HEK293T (cell line): Measurements from ENCODE around the gene FAM20C.

ENCODE experiments used
- CTCF ChIA-PET: fragments of 350-600 bp; formaldehyde crosslinking; extraction: SDS; loops from one replicate; lab custom pipeline; 2021; ENCODE audit warnings: antibody characterized with exemption, inconsistent platforms; lab: Yijun Ruan, JAX
- POLR2A ChIA-PET: fragments of 350-600 bp; formaldehyde crosslinking; extraction: SDS; loops from one replicate; lab custom pipeline; 2020; ENCODE audit warnings: antibody characterized with exemption, inconsistent platforms; lab: Yijun Ruan, JAX
- DNase-seq: peaks from one replicate; pipeline ENCODE4 v3.0.0; 2012; ENCODE audit warnings: mixed read lengths; ENCODE audit errors: extremely low spot score
- ARNT ChIP-seq: fragments of 450-650 bp; IDR thresholded peaks from 2 replicates; pipeline ENCODE4 v1.6.1; 2017; ENCODE audit warnings: mild to moderate bottlenecking
- BHLHE40 ChIP-seq: fragments of 450-650 bp; IDR thresholded peaks from 2 replicates; pipeline ENCODE4 v1.6.1; 2016; ENCODE audit warnings: mild to moderate bottlenecking, moderate library complexity, borderline replicate concordance
- CTBP1 ChIP-seq: fragments of 450-650 bp; IDR thresholded peaks from 2 replicates; pipeline ENCODE4 v1.6.1; 2016; ENCODE audit warnings: borderline replicate concordance
- ELF4 ChIP-seq: fragments of 450-650 bp; IDR thresholded peaks from 2 replicates; pipeline ENCODE4 v1.6.1; 2017; ENCODE audit warnings: antibody characterized with exemption
- FOXA1 ChIP-seq: fragments of 450-650 bp; IDR thresholded peaks from 2 replicates; pipeline ENCODE4 v1.6.1; 2016; ENCODE audit warnings: mild to moderate bottlenecking
- FOXK2 ChIP-seq: fragments of 450-650 bp; IDR thresholded peaks from 2 replicates; pipeline ENCODE4 v1.6.1; 2016; ENCODE audit warnings: mild to moderate bottlenecking
- FOXM1 ChIP-seq: fragments of 450-650 bp; IDR thresholded peaks from 2 replicates; pipeline ENCODE4 v1.6.1; 2017; ENCODE audit warnings: mild to moderate bottlenecking, borderline replicate concordance
- HDGF ChIP-seq: fragments of 450-650 bp; IDR thresholded peaks from 2 replicates; pipeline ENCODE4 v1.6.1; 2017; ENCODE audit warnings: antibody characterized with exemption, borderline replicate concordance
- L3MBTL2 ChIP-seq: fragments of 450-650 bp; conservative IDR thresholded peaks from 2 replicates; pipeline ENCODE4 v1.6.1; 2016; ENCODE audit warnings: mild to moderate bottlenecking
- LEF1 ChIP-seq: fragments of 450-650 bp; IDR thresholded peaks from 2 replicates; pipeline ENCODE4 v1.6.1; 2017; ENCODE audit warnings: mild to moderate bottlenecking, borderline replicate concordance
- NFRKB ChIP-seq: fragments of 450-650 bp; IDR thresholded peaks from 2 replicates; pipeline ENCODE4 v1.6.1; 2016; ENCODE audit warnings: mild to moderate bottlenecking, moderate library complexity
- SP1 ChIP-seq: fragments of 450-650 bp; IDR thresholded peaks from 2 replicates; pipeline ENCODE4 v1.6.1; 2017
- SUZ12 ChIP-seq: fragments of 450-650 bp; IDR thresholded peaks from 2 replicates; pipeline ENCODE4 v1.6.1; 2016; ENCODE audit warnings: mild to moderate bottlenecking
- TARDBP ChIP-seq: fragments of 450-650 bp; IDR thresholded peaks from 2 replicates; pipeline ENCODE4 v1.6.1; 2016
- ZNF384 ChIP-seq: fragments of 450-650 bp; IDR thresholded peaks from 2 replicates; pipeline ENCODE4 v1.6.1; 2016
- TF ChIP-seq, protein P1 (sequence below): fragments of 450-650 bp; IDR thresholded peaks from 2 replicates; pipeline ENCODE4 v1.6.1; 2016

FAM20C gene

GRCh38 chr7:299628-300027 lies 107.3 kb downstream of the FAM20C start:
- no peak for DNase-seq
- POLR2A ChIA-PET, result no interaction called here
- TF ChIP-seq BHLHE40, result no peak
- no peak for TF ChIP-seq TARDBP
- TF ChIP-seq NFRKB, result no peak
- TF ChIP-seq FOXM1, result no peak
- no peak for TF ChIP-seq LEF1
- CTCF ChIA-PET, result no interaction called here

GRCh38 chr7:300048-300447 lies 107.7 kb downstream of the FAM20C start:
- DNase-seq, result no peak
- ChIA-PET CTCF (no interaction called here), POLR2A (no interaction called here)
- TF ChIP-seq ZNF384 (no peak), BHLHE40 (no peak), FOXK2 (no peak), HDGF (no peak), ARNT (no peak), SP1 (no peak), ELF4 (no peak), L3MBTL2 (no peak), FOXA1 (no peak), SUZ12 (no peak), NFRKB (no peak), FOXM1 (no peak), CTBP1 (no peak), TARDBP (no peak), LEF1 (no peak)
- TF ChIP-seq, protein P1, sequence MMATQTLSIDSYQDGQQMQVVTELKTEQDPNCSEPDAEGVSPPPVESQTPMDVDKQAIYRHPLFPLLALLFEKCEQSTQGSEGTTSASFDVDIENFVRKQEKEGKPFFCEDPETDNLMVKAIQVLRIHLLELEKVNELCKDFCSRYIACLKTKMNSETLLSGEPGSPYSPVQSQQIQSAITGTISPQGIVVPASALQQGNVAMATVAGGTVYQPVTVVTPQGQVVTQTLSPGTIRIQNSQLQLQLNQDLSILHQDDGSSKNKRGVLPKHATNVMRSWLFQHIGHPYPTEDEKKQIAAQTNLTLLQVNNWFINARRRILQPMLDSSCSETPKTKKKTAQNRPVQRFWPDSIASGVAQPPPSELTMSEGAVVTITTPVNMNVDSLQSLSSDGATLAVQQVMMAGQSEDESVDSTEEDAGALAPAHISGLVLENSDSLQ, result no peak

- ChIA-PET CTCF (no interaction called here), POLR2A (no interaction called here)
- DNase-seq, result no peak
- TF ChIP-seq CTBP1 (no peak), ZNF384 (no peak), FOXM1 (no peak), FOXA1 (no peak), HDGF (no peak), LEF1 (no peak), BHLHE40 (no peak), ARNT (no peak), L3MBTL2 (no peak), FOXK2 (no peak), SUZ12 (no peak)
- TF ChIP-seq, protein P1, result no peak
These were observed 108.3 kb downstream of the FAM20C start for GRCh38 chr7:300546-301290.

DNA sequence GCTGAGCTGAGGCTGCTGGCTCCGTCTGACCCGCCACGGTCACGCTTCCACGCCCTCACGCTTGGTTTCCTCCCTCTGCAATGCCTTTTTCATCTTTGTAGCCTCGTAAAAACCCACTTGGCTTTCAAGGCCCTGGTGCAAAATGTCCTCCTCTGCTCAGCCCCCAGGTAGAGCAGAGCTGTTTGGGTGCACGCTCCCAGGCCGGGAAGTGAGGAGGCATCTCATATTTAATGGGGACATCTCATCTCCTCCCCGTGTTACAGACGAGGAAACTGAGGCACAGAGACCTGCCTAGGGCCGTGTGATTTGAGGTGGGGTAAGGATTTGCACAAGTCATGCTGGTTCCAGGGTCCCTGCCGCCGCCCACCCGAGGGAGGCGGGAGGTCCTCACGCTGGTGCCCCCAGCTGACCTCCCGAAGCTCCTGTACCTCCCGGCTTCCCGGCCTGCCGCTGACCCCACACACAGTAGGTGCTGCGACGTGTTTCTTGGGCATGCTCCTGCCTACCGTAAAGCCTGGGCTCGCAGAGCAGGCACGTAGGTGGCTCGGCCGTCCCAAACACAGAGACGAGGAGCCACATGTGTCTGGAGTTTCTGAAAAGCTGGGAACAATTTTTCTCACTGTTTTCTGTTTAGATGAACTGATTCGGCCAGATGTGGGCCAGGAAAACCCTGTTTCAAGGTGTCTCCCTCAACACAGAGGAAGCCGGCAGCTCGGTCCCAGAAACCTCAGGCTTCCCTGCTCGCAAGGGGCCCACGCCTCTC lies 109.1 kb downstream of the FAM20C start:
- CTCF ChIA-PET, result no interaction called here

More for the DNA sequence above, 109.1 kb downstream of the FAM20C start:
- no peak for TF ChIP-seq LEF1
- TF ChIP-seq FOXA1, result no peak
- TF ChIP-seq FOXM1, result no peak
- no peak for TF ChIP-seq L3MBTL2
- TF ChIP-seq ARNT, result no peak
- no peak for TF ChIP-seq HDGF
- no peak for TF ChIP-seq TARDBP
- no peak for TF ChIP-seq SP1
- TF ChIP-seq, protein P1, result no peak
- TF ChIP-seq SUZ12, result no peak
- TF ChIP-seq FOXK2, result no peak
- TF ChIP-seq ELF4, result no peak
- TF ChIP-seq CTBP1, result no peak
- TF ChIP-seq NFRKB, result no peak
- TF ChIP-seq ZNF384, result no peak
- TF ChIP-seq BHLHE40, result no peak
- DNase-seq, result no peak
- POLR2A ChIA-PET, result no interaction called here
